Measurements from ENCODE around the gene GBGT1. TPM values are rescaled to one million over a fixed set of nuclear protein-coding genes. Genes with fewer than 3 reads are reported as not detected.

Gene GBGT1
- total and polyA plus RNA-seq, 2 donors (not counting 1 experiment from before 2014, with no cell fraction given): 19.6 to 52.7 TPM

DNA sequence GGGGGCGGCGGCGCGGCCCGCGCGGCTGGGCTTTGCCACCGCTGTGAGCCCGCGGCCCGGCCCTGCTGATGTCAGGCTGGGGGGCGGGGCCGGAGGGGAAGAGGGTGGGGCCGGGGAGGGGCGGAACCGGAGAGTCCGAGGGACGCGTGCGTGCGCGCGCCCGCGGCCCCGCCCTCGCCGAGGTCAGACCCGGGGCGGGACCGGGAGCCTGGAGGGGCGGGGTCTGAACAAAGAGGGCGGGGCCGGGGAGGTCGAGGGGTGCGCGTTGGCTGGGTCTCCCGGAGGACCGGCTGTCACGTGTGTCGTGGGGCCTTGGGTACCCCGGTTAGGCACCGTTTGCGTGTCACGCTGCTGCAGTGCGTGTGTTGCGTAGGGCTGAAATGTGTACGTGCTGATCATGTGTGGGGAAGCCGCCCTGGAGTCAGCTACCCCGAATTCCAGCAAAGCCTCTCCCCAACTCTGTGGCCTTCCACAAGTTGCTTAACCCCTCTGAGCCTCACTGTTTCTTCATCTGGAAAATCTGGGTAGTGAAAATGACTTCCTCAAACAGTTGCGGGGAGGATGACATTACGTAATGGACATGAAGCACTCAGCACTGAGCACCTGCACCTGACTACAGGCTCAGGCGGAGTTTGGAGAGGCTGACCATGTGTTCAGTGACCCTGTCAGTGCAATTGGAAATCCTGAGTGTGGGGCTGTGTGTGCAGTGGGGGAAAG lies 42.4 kb downstream of the GBGT1 start, which contains the start of gene RALGDS:
RALGDS (minus strand) TSS at position 43 of the 717 bp plus-strand sequence. CDS start 86 bp downstream, outside the sequence.
- peaks cover 27 to 45% of the 10 kb centered on the region in 2 donors for H3K4me1 ChIP-seq (ENCODE audit: control insufficient read depth in 2 of 2, insufficient read depth in 2 of 2, low read length in 2 of 2)
- DNase-seq: peak; percentile 95
- POLR2A ChIA-PET: interaction anchor here (0.6 to 2.8 kb wide), 7 partner anchors 9 to 488 kb away, joined by 3 to 12 read pairs (median 5); partner anchors contain the start of gene FAM163B
- Mint-ChIP-seq H3K4me1 (peaks cover 62% of the 10 kb centered on the region), H3K4me3 (peak within 1 kb of the TSS; percentile 89), H3K27ac (peak within 1 kb of the TSS; percentile 99), H3K9me3 (ENCODE audit: insufficient read depth) (no peaks in the 10 kb centered on the region), H3K27me3 (no peaks in the 10 kb centered on the region)
- peak within 1 kb of the TSS; percentile 4 to 75 (median 56) for H3K4me3 ChIP-seq (ENCODE audit: control extremely low read depth in 1 of 5, extremely low read depth in 1 of 5, insufficient read depth in 1 of 5, low read depth in 2 of 5, low read length in 4 of 5)
- H3K27me3 ChIP-seq (replicated peaks in 1 of 4; ENCODE audit: control extremely low read depth in 1 of 4, control insufficient read depth in 3 of 4, insufficient read depth in 4 of 4, low read length in 3 of 4): no peaks in the 10 kb centered on the region
- no peaks in the 10 kb centered on the region for H3K36me3 ChIP-seq (replicated peaks in 1 of 2; ENCODE audit: control extremely low read depth in 1 of 2, control insufficient read depth in 1 of 2, extremely low read depth in 1 of 2, insufficient read depth in 2 of 2, low read length in 1 of 2)
- WGBS (ENCODE audit: insufficient coverage): under 1% methylated on average over 49 of the region's 53 CpGs
- TF ChIP-seq EZH2 (IDR thresholded peaks at IDR 0.05; ENCODE audit: borderline replicate concordance, insufficient read depth, low read depth, low read length, poor library complexity, severe bottlenecking): no peak
- TF ChIP-seq, protein P1, sequence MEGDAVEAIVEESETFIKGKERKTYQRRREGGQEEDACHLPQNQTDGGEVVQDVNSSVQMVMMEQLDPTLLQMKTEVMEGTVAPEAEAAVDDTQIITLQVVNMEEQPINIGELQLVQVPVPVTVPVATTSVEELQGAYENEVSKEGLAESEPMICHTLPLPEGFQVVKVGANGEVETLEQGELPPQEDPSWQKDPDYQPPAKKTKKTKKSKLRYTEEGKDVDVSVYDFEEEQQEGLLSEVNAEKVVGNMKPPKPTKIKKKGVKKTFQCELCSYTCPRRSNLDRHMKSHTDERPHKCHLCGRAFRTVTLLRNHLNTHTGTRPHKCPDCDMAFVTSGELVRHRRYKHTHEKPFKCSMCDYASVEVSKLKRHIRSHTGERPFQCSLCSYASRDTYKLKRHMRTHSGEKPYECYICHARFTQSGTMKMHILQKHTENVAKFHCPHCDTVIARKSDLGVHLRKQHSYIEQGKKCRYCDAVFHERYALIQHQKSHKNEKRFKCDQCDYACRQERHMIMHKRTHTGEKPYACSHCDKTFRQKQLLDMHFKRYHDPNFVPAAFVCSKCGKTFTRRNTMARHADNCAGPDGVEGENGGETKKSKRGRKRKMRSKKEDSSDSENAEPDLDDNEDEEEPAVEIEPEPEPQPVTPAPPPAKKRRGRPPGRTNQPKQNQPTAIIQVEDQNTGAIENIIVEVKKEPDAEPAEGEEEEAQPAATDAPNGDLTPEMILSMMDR (IDR thresholded peaks at IDR 0.05): no peak
- CTCF ChIA-PET: interaction anchor here (2.2 to 3.1 kb wide), 3 partner anchors 18 to 26 kb away, joined by 11 to 23 read pairs (median 16); no protein-coding TSS in a partner anchor
- peak within 1 kb of the TSS; percentile 100 for H3K4me2 ChIP-seq (replicated peaks; ENCODE audit: low read depth, low read length, poor library complexity, severe bottlenecking)
- peak within 1 kb of the TSS; percentile 97 to 99 for H3K27ac ChIP-seq (ENCODE audit: low read length in 2 of 2)
- intact Hi-C loops (cut with micrococcal nuclease): loop anchor here (1.0 kb wide), 5 partner anchors 9 to 28 kb away; no protein-coding TSS in a partner anchor
- peak; percentile 84 for ATAC-seq (ENCODE audit: low read depth)
- peaks cover 45% of the 10 kb centered on the region for H3K79me2 ChIP-seq (ENCODE audit: control insufficient read depth, insufficient read depth, low read length)
- peak within 1 kb of the TSS; percentile 76 for H2AFZ ChIP-seq (ENCODE audit: insufficient read depth, low read depth, low read length, poor library complexity, severe bottlenecking)
- peaks cover 39% of the 10 kb centered on the region for H4K20me1 ChIP-seq (ENCODE audit: control insufficient read depth, insufficient read depth, low read length, poor library complexity, severe bottlenecking)
- no peaks in the 10 kb centered on the region for H3K9me3 ChIP-seq (ENCODE audit: control extremely low read depth in 1 of 3, control insufficient read depth in 2 of 3, insufficient read depth in 1 of 3, low read length in 2 of 3)
- peak within 1 kb of the TSS; percentile 79 for H3K9ac ChIP-seq (ENCODE audit: low read length)

Data from B cell (primary cell).